ENCODE measurements around the gene CUEDC1.
"Not testable (repeated sequence)": the region's sequence is repeated elsewhere in the genome, so short reads cannot be mapped to it uniquely, and the experiment has no call there.

The CUEDC1 gene

GRCh38 chr17:57853695-57854094 lies 101.5 kb downstream of the CUEDC1 start:
- no peak for TF ChIP-seq CTCF (IDR thresholded peaks at IDR 0.05)
- H3K4me3 ChIP-seq (ENCODE audit: low read depth in 1 of 2, low read length in 1 of 2): no peak overlapping the region
- H3K27me3 ChIP-seq: no peaks in the 10 kb centered on the region
- no peaks in the 10 kb centered on the region for H3K36me3 ChIP-seq
- no peaks in the 10 kb centered on the region for H3K9me3 ChIP-seq
- no peak overlapping the region for H3K27ac ChIP-seq
- peaks cover 42 to 50% of the 10 kb centered on the region in 2 experiments for H3K4me1 ChIP-seq (ENCODE audit: control insufficient read depth in 1 of 2, insufficient read depth in 1 of 2, low read depth in 1 of 2, low read length in 1 of 2)

- no peak for TF ChIP-seq CTCF (IDR thresholded peaks at IDR 0.05)
- H3K9me3 ChIP-seq: no peaks in the 10 kb centered on the region
- no peaks in the 10 kb centered on the region for H3K36me3 ChIP-seq
- peak overlapping the region; percentile 15 for H3K27ac ChIP-seq
- H3K27me3 ChIP-seq: no peaks in the 10 kb centered on the region
- peaks cover 42 to 46% of the 10 kb centered on the region in 2 experiments for H3K4me1 ChIP-seq (ENCODE audit: control insufficient read depth in 1 of 2, insufficient read depth in 1 of 2, low read depth in 1 of 2, low read length in 1 of 2)
- no peak overlapping the region for H3K4me3 ChIP-seq (ENCODE audit: low read depth in 1 of 2, low read length in 1 of 2)
Measured at GRCh38 chr17:57852955-57853328, 102.3 kb downstream of the CUEDC1 start.

GRCh38 chr17:57852092-57852954 lies 102.9 kb downstream of the CUEDC1 start:
- H3K27me3 ChIP-seq: no peaks in the 10 kb centered on the region
- no peak for TF ChIP-seq CTCF (IDR thresholded peaks at IDR 0.05)
- no peaks in the 10 kb centered on the region for H3K36me3 ChIP-seq
- H3K9me3 ChIP-seq: no peaks in the 10 kb centered on the region
- H3K4me1 ChIP-seq (ENCODE audit: control insufficient read depth in 1 of 2, insufficient read depth in 1 of 2, low read depth in 1 of 2, low read length in 1 of 2): peaks cover 42% of the 10 kb centered on the region in 2 experiments
- H3K27ac ChIP-seq: peak overlapping the region; percentile 90
- peak overlapping the region; percentile 2 to 76 for H3K4me3 ChIP-seq (ENCODE audit: low read depth in 1 of 2, low read length in 1 of 2)

- Histone ChIP-seq H3K9me3 (no peaks in the 10 kb centered on the region), H3K36me3 (peaks cover 4% of the 10 kb centered on the region), H3K4me3 (ENCODE audit: low read depth in 1 of 2, low read length in 1 of 2) (peak within 1 kb of the TSS; percentile 69 to 76), H3K27me3 (no peaks in the 10 kb centered on the region), H3K4me1 (ENCODE audit: control insufficient read depth in 1 of 2, insufficient read depth in 1 of 2, low read depth in 1 of 2, low read length in 1 of 2) (peaks cover 42% of the 10 kb centered on the region in 2 experiments), H3K27ac (peak within 1 kb of the TSS; percentile 90)
- peak; percentile 82 for TF ChIP-seq CTCF (IDR thresholded peaks at IDR 0.05)
Measured at GRCh38 chr17:57849874-57850754, 105.1 kb downstream of the CUEDC1 start, which contains the start of gene MRPS23. Gene MRPS23, minus strand, starts transcription at chr17:57850044. Its CDS starts 34 bp downstream, at chr17:57850010.

- TF ChIP-seq CTCF (IDR thresholded peaks at IDR 0.05): no peak
- H3K4me3 ChIP-seq (ENCODE audit: low read depth in 1 of 2, low read length in 1 of 2): peak overlapping the region; percentile 69 to 76
- peak overlapping the region; percentile 90 for H3K27ac ChIP-seq
- peaks cover 8% of the 10 kb centered on the region for H3K36me3 ChIP-seq
- H3K27me3 ChIP-seq: no peaks in the 10 kb centered on the region
- no peaks in the 10 kb centered on the region for H3K9me3 ChIP-seq
- peaks cover 42% of the 10 kb centered on the region in 2 experiments for H3K4me1 ChIP-seq (ENCODE audit: control insufficient read depth in 1 of 2, insufficient read depth in 1 of 2, low read depth in 1 of 2, low read length in 1 of 2)
Measured at GRCh38 chr17:57849163-57849873, 105.9 kb downstream of the CUEDC1 start.

- peaks cover 23 to 25% of the 10 kb centered on the region in 2 experiments for H3K4me1 ChIP-seq (ENCODE audit: control insufficient read depth in 1 of 2, insufficient read depth in 1 of 2, low read depth in 1 of 2, low read length in 1 of 2)
- not testable (repeated sequence) for H3K27me3 ChIP-seq; H3K4me3 ChIP-seq (ENCODE audit: low read depth in 1 of 2, low read length in 1 of 2); H3K27ac ChIP-seq; H3K9me3 ChIP-seq; H3K36me3 ChIP-seq
Measured at GRCh38 chr17:57846056-57846945, 108.9 kb downstream of the CUEDC1 start.
